ENCODE measurements around the gene NRAP.

- no peak for TF ChIP-seq EZH2 (IDR thresholded peaks at IDR 0.05; ENCODE audit: low read depth)
- TF ChIP-seq, protein P1, sequence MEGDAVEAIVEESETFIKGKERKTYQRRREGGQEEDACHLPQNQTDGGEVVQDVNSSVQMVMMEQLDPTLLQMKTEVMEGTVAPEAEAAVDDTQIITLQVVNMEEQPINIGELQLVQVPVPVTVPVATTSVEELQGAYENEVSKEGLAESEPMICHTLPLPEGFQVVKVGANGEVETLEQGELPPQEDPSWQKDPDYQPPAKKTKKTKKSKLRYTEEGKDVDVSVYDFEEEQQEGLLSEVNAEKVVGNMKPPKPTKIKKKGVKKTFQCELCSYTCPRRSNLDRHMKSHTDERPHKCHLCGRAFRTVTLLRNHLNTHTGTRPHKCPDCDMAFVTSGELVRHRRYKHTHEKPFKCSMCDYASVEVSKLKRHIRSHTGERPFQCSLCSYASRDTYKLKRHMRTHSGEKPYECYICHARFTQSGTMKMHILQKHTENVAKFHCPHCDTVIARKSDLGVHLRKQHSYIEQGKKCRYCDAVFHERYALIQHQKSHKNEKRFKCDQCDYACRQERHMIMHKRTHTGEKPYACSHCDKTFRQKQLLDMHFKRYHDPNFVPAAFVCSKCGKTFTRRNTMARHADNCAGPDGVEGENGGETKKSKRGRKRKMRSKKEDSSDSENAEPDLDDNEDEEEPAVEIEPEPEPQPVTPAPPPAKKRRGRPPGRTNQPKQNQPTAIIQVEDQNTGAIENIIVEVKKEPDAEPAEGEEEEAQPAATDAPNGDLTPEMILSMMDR (conservative IDR thresholded peaks at IDR 0.05), result no peak
These were observed 122.8 kb downstream of the NRAP start for GRCh38 chr10:113540845-113541548.
